ENCODE measurements around the gene TBX5.

TBX5 gene

DNA sequence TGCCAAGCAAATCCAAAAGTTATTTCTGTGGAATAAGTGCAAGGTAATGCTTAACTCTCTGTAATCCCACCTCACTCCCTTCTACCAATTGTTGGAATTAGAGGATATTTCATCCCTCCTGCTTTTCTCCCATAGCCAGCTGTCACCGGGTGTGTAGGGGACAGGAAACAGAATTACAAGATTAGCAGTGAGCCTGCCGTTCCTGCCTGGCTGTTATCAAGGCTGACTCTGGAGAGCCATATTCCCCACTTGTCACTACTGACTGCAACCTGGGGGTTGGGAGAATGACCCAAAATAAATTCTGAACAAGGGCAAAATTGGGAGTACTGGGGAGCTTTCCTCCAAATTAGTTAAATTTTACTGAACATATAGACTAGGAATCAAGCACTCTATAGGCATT is 24.8 kb downstream of the TBX5 start:
- no peak for DNase-seq (ENCODE audit: low read depth)
- TF ChIP-seq, protein P1, sequence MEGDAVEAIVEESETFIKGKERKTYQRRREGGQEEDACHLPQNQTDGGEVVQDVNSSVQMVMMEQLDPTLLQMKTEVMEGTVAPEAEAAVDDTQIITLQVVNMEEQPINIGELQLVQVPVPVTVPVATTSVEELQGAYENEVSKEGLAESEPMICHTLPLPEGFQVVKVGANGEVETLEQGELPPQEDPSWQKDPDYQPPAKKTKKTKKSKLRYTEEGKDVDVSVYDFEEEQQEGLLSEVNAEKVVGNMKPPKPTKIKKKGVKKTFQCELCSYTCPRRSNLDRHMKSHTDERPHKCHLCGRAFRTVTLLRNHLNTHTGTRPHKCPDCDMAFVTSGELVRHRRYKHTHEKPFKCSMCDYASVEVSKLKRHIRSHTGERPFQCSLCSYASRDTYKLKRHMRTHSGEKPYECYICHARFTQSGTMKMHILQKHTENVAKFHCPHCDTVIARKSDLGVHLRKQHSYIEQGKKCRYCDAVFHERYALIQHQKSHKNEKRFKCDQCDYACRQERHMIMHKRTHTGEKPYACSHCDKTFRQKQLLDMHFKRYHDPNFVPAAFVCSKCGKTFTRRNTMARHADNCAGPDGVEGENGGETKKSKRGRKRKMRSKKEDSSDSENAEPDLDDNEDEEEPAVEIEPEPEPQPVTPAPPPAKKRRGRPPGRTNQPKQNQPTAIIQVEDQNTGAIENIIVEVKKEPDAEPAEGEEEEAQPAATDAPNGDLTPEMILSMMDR (IDR thresholded peaks at IDR 0.05; ENCODE audit: low read length, missing control alignments) = no peak
- no peak overlapping the region for H3K4me3 ChIP-seq (replicated peaks; ENCODE audit: low read depth, low read length)

DNA sequence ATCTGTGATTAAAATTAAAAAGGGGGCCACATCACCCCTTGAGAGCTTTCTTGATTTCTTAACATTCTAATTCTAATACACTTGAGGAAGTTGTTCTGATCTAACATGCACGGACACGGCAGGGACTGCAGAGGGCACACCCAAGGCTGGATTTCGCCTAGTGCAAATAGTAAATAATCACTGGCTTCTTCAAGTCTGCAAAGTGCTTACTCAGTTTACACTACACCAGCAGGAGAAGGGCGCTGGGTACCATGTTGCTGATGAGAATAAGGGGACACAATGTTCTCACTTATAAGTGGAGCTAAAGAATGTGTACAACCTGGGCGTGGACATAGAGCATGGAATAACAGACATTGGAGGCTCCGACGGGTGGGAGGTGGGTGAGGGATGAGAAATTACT is 34.2 kb downstream of the TBX5 start:
- no peak for DNase-seq (ENCODE audit: low read depth)
- TF ChIP-seq, protein P1 (IDR thresholded peaks at IDR 0.05; ENCODE audit: low read length, missing control alignments) = no peak
- H3K4me3 ChIP-seq (replicated peaks; ENCODE audit: low read depth, low read length) = no peak overlapping the region

DNA sequence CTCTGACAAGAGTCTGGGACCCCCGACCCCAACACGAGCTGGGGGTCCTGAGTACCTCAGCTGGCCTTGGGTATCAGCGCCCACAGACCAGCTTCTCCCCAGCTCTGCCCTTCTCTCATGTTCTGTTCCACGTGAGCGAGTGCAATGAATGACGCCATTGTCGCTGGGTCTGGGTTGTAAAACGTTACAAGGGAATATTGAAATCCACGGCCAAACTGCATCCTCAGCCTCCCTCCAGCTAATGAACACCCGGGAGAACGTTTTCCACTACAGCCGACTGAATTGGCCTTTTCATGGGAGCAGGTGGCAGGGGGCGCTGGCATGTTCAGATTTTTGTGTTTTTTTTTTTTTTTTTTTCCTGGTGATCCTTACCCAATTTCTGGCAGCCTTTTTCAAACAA is 34.7 kb downstream of the TBX5 start:
- H3K4me3 ChIP-seq (replicated peaks; ENCODE audit: low read depth, low read length) = no peak overlapping the region
- no peak for DNase-seq (ENCODE audit: low read depth)
- TF ChIP-seq, protein P1 (IDR thresholded peaks at IDR 0.05; ENCODE audit: low read length, missing control alignments) = no peak

DNA sequence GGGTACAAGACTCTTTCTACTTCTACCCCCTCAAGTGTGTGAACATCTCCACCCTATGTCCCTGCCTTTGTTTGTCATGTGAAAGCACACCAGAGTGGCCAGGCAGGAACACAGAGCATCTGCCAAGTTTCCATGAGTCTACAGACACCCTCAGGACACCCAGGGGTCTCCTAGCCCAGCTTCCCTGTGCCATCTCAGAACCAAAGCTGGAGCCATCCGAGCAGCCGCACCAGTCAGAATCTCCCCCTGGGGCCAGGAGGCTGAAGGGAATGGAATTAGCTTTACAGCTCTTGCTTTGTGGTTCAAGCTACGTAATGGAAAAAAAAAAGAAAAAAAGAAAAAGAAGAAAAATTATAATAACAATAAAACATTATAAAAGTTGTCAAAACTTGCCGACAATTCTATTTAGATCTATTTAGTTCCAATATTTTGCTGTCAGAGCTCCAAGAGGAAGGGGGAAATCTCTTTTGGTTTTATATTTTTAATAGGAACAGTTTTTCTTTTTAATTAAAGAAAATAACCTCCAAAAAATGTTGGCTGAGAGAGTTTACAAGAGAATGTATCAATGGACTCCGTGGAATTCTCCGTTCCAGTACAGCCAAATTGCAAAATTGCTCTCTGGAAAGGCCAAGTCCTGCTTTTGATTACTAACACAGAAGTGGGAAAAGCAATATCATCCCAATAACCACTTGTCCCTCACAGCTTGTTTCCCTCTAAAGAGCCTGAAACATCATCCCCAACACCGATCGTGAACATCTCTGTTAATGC is 37.1 kb downstream of the TBX5 start:
- TF ChIP-seq, protein P1 (IDR thresholded peaks at IDR 0.05; ENCODE audit: low read length, missing control alignments) = no peak
- H3K4me3 ChIP-seq (replicated peaks; ENCODE audit: low read depth, low read length) = no peak overlapping the region
- DNase-seq (ENCODE audit: low read depth) = no peak

DNA sequence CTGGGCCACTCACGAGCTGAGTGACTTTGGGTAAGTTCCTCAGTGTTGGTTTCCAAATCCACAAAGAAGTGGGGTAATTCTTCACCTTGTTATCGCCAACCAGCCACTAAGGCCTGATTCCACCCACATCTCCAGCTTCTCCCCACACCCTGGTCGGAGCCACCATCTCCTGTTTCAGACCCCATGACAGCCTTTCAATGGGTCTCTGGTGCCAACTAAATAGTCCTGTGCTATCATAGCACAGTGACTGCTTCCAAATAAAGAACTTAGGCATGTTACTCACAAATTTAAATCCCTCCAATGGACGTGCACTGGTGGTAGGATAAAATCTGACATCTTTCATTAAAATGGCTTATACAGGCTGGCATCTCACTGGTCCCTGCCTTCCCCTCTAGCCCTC is 44.0 kb downstream of the TBX5 start:
- H3K4me3 ChIP-seq (replicated peaks; ENCODE audit: low read depth, low read length) = no peak overlapping the region
- TF ChIP-seq, protein P1 (IDR thresholded peaks at IDR 0.05; ENCODE audit: low read length, missing control alignments) = no peak
- no peak for DNase-seq (ENCODE audit: low read depth)

DNA sequence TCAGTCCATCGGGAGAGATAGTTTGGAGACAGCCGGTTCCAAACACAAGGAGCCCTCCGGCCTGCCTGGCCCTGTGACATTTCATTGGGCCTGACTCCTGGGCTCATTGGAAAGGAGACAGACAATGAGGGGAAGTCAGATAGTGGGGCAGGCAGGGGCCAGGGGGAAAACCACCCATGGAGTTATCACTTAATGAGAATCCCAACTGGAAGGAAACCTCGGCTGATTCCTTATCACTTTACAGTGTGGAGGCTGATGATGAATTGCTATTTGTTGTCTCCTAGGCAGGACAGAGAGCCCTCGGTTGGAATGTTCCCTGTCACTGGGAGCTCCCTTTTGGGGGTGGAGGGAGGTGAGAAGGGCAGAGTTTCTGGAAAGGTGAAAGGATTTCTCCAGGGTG is 44.4 kb downstream of the TBX5 start:
- TF ChIP-seq, protein P1 (IDR thresholded peaks at IDR 0.05; ENCODE audit: low read length, missing control alignments) = no peak
- H3K4me3 ChIP-seq (replicated peaks; ENCODE audit: low read depth, low read length) = no peak overlapping the region
- DNase-seq (ENCODE audit: low read depth) = no peak

DNA sequence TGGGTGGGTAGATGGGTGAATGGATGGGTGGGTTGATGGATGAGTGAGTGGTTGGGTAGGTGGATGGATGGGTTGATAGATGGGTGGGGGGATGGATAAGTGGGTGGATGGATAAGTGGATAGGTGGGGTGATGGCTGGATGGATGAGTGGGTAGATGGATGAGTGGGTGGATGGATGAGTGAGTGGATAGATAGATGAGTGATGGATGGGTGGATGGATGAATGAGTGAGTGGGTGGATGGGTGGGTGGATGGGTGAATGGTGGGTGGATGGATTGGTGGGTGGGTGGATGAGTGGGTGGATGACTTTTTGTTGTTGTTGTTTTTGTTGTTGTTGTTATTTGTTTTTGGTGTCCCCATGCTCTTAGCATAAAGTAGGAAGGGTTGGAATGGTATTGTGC is 45.5 kb downstream of the TBX5 start:
- TF ChIP-seq, protein P1 (IDR thresholded peaks at IDR 0.05; ENCODE audit: low read length, missing control alignments) = no peak
- no peak for DNase-seq (ENCODE audit: low read depth)
- no peak overlapping the region for H3K4me3 ChIP-seq (replicated peaks; ENCODE audit: low read depth, low read length)
